GM23338 (cell line): ENCODE data around the gene SOS2. TPM values are rescaled to one million over a fixed set of nuclear protein-coding genes. Genes with fewer than 3 reads are reported as not detected.

Experiments used
- ATAC-seq: fragments of 200-7000 bp; cut with Tn5 transposase; 3 replicates; pipeline ENCODE4 v1.9.1; 2020
- DNase-seq: peaks from one replicate; pipeline ENCODE4 v3.0.0-alpha.2; 2015; ENCODE audit warnings: low spot score
- H2AFZ ChIP-seq: fragments of 200-600 bp; sonication (generic); 2 replicates; pipeline ENCODE4 v1.8.0; 2016; ENCODE audit warnings: antibody characterized with exemption, mild to moderate bottlenecking, moderate library complexity
- H3F3A ChIP-seq: fragments of 200-600 bp; sonication (generic); replicated peaks from 2 replicates; pipeline ENCODE4 v1.8.0; 2017; ENCODE audit warnings: antibody characterized with exemption, mixed run types, low read depth
- H3K27ac ChIP-seq: fragments of 200-600 bp; sonication (generic); 2 replicates; pipeline ENCODE4 v1.6.1; 2016; ENCODE audit warnings: low read depth
- H3K27me3 ChIP-seq: fragments of 200-600 bp; sonication (generic); 2 replicates; pipeline ENCODE4 v1.8.0; 2016; ENCODE audit warnings: mild to moderate bottlenecking, mixed run types, moderate library complexity; ENCODE audit not compliant: insufficient read depth
- H3K36me3 ChIP-seq: fragments of 200-600 bp; sonication (generic); 2 replicates; pipeline ENCODE4 v1.8.0; 2016; ENCODE audit warnings: mild to moderate bottlenecking; ENCODE audit not compliant: insufficient read depth
- H3K4me1 ChIP-seq: fragments of 200-600 bp; sonication (generic); 2 replicates; pipeline ENCODE4 v1.8.0; 2016; ENCODE audit warnings: mild to moderate bottlenecking, moderate library complexity; ENCODE audit not compliant: insufficient read depth
- H3K4me2 ChIP-seq: fragments of 200-600 bp; sonication (generic); 2 replicates; pipeline ENCODE4 v1.7.1; 2017; ENCODE audit warnings: mixed run types
- H3K4me3 ChIP-seq: fragments of 200-600 bp; sonication (generic); 2 replicates; pipeline ENCODE4 v1.6.1; 2016; ENCODE audit warnings: mixed run types
- H3K79me2 ChIP-seq: fragments of 200-600 bp; sonication (generic); replicated peaks from 2 replicates; pipeline ENCODE4 v1.8.0; 2017; ENCODE audit warnings: mild to moderate bottlenecking; ENCODE audit not compliant: insufficient read depth
- H3K9me2 ChIP-seq: fragments of 200-600 bp; sonication (generic); 2 replicates; pipeline ENCODE4 v1.8.0; 2017; ENCODE audit not compliant: insufficient read depth
- H4K20me1 ChIP-seq: fragments of 200-600 bp; sonication (generic); replicated peaks from 2 replicates; pipeline ENCODE4 v1.8.0; 2017; ENCODE audit warnings: mild to moderate bottlenecking; ENCODE audit not compliant: insufficient read depth
- H3K27ac Mint-ChIP-seq: 2 replicates; pipeline ENCODE4 v1.8.0; 2020; ENCODE audit warnings: inconsistent platforms, mild to moderate bottlenecking, moderate library complexity, mixed read lengths
- H3K27me3 Mint-ChIP-seq: 3 replicates; pipeline ENCODE4 v1.8.0; 2022; ENCODE audit warnings: low read depth, mild to moderate bottlenecking, moderate library complexity, mixed read lengths, inconsistent platforms; ENCODE audit not compliant: insufficient read depth, poor library complexity
- H3K36me3 Mint-ChIP-seq: 3 replicates; pipeline ENCODE4 v1.8.0; 2021; ENCODE audit warnings: low read depth, mild to moderate bottlenecking, inconsistent platforms, moderate library complexity, mixed read lengths
- H3K4me1 Mint-ChIP-seq: 3 replicates; pipeline ENCODE4 v1.8.0; 2020; ENCODE audit warnings: mild to moderate bottlenecking, inconsistent platforms, mixed read lengths
- H3K4me3 Mint-ChIP-seq: 3 replicates; pipeline ENCODE4 v1.8.0; 2021; ENCODE audit warnings: moderate library complexity, mild to moderate bottlenecking, inconsistent platforms, mixed read lengths
- H3K9me3 Mint-ChIP-seq: 3 replicates; pipeline ENCODE4 v1.8.0; 2020; ENCODE audit warnings: moderate library complexity, mild to moderate bottlenecking, inconsistent platforms, mixed read lengths
- CREB1 ChIP-seq: fragments of 250-450 bp; sonication (Bioruptor Pico); IDR thresholded peaks from 2 replicates; pipeline ENCODE4 v1.5.0; 2020; ENCODE audit warnings: low read depth, mild to moderate bottlenecking, moderate library complexity
- CTCF ChIP-seq, 2 experiments: fragments of 200-600 bp in 1 of 2; sonication (generic) in 1 of 2; conservative IDR thresholded peaks; 2 replicates each; pipeline versions ENCODE4 v1.5.1 to v1.6.1; 2016 to 2017; ENCODE audit warnings: antibody characterized with exemption in 2 of 2, low read depth in 2 of 2, mild to moderate bottlenecking in 2 of 2, moderate library complexity in 1 of 2
- ETS1 ChIP-seq: IDR thresholded peaks from 2 replicates; pipeline ENCODE4 v1.6.1; 2016; ENCODE audit warnings: antibody characterized with exemption
- JUNB ChIP-seq: IDR thresholded peaks from one replicate; pipeline ENCODE4 v1.6.1; 2016; ENCODE audit warnings: antibody characterized with exemption; ENCODE audit not compliant: unreplicated experiment
- NANOG ChIP-seq: IDR thresholded peaks from 2 replicates; pipeline ENCODE4 v1.6.1; 2016; ENCODE audit warnings: antibody characterized with exemption, borderline replicate concordance
- POLR2AphosphoS5 ChIP-seq: IDR thresholded peaks from 2 replicates; pipeline ENCODE4 v1.6.1; 2016; ENCODE audit warnings: antibody characterized with exemption, low read depth
- ZNF114 ChIP-seq: fragments of 250-450 bp; sonication (Bioruptor Pico); IDR thresholded peaks from 2 replicates; pipeline ENCODE4 v1.5.0; 2020; ENCODE audit warnings: mild to moderate bottlenecking, moderate library complexity
- ZNF331 ChIP-seq: fragments of 250-450 bp; sonication (Bioruptor Pico); IDR thresholded peaks from 2 replicates; pipeline ENCODE4 v1.5.0; 2020; ENCODE audit warnings: low read depth, mild to moderate bottlenecking, moderate library complexity
- polyA plus RNA-seq: library from polyadenylated mRNA; unstranded; fragments of >200 nt; fragmentation: Nextera tagmentation; extraction: Ambion mirVana; gene quantifications from 2 replicates; pipeline ENCODE4 v1.2.1, GENCODE V29; 2016
- total RNA-seq: library from RNA; depleted of rRNA; stranded (reverse); fragments of >200 nt; shearing (Covaris generic); gene quantifications from 2 replicates; pipeline ENCODE4 v1.2.3, GENCODE V29; 2014
- TF ChIP-seq, protein P1 (sequence below): IDR thresholded peaks from one replicate; pipeline ENCODE4 v1.6.1; 2018; ENCODE audit warnings: antibody characterized with exemption; ENCODE audit not compliant: unreplicated experiment
- TF ChIP-seq, protein P2 (sequence below): fragments of 250-450 bp; sonication (Bioruptor Pico); IDR thresholded peaks from 2 replicates; pipeline ENCODE4 v1.5.0; 2020; ENCODE audit warnings: mild to moderate bottlenecking, moderate library complexity

SOS2 gene
- total and polyA plus RNA-seq, 2 experiments from 2014 or later, result 3.5 to 11.4 TPM

DNA sequence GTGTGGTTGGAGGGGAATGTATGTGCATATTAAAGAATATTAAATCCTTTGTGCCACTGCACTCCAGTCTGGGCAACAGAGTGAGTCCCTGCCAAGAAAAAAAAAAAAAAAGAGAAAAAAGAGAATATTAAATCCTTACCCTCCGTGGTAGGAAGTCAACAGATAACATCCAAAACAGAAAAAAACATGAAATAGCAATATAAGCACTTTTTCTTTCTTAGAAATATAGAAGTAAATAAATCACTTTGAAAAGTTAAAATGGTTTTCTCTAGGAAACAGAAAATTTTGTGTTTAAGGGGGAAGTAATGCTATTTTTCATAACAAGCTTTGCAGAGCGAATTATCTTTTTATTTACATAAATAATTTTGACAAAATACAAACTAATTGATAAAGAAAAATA, 17.6 kb downstream of the SOS2 start:
- H2AFZ ChIP-seq, result no peak overlapping the region
- DNase-seq (no peak), ATAC-seq (no peak)
- H3K36me3 Mint-ChIP-seq, result no peaks in the 10 kb centered on the region
- no peaks in the 10 kb centered on the region for H3K9me2 ChIP-seq
- H3K4me3 Mint-ChIP-seq, result no peak overlapping the region
- H3K27me3 ChIP-seq, result no peaks in the 10 kb centered on the region
- no peaks in the 10 kb centered on the region for H4K20me1 ChIP-seq
- H3K4me1 Mint-ChIP-seq, result peaks cover 3% of the 10 kb centered on the region; the same call in 2 of the 3 replicates
- H3K79me2 ChIP-seq, result peaks cover 22% of the 10 kb centered on the region
- TF ChIP-seq, protein P1, sequence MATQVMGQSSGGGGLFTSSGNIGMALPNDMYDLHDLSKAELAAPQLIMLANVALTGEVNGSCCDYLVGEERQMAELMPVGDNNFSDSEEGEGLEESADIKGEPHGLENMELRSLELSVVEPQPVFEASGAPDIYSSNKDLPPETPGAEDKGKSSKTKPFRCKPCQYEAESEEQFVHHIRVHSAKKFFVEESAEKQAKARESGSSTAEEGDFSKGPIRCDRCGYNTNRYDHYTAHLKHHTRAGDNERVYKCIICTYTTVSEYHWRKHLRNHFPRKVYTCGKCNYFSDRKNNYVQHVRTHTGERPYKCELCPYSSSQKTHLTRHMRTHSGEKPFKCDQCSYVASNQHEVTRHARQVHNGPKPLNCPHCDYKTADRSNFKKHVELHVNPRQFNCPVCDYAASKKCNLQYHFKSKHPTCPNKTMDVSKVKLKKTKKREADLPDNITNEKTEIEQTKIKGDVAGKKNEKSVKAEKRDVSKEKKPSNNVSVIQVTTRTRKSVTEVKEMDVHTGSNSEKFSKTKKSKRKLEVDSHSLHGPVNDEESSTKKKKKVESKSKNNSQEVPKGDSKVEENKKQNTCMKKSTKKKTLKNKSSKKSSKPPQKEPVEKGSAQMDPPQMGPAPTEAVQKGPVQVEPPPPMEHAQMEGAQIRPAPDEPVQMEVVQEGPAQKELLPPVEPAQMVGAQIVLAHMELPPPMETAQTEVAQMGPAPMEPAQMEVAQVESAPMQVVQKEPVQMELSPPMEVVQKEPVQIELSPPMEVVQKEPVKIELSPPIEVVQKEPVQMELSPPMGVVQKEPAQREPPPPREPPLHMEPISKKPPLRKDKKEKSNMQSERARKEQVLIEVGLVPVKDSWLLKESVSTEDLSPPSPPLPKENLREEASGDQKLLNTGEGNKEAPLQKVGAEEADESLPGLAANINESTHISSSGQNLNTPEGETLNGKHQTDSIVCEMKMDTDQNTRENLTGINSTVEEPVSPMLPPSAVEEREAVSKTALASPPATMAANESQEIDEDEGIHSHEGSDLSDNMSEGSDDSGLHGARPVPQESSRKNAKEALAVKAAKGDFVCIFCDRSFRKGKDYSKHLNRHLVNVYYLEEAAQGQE, result no peak
- no peak for TF ChIP-seq ETS1
- no peak for TF ChIP-seq POLR2AphosphoS5
- no peaks in the 10 kb centered on the region for H3K9me3 Mint-ChIP-seq
- no peaks in the 10 kb centered on the region for H3K4me1 ChIP-seq
- H3F3A ChIP-seq, result no peaks in the 10 kb centered on the region
- no peak overlapping the region for H3K4me3 ChIP-seq
- no peak overlapping the region for H3K27ac Mint-ChIP-seq
- no peaks in the 10 kb centered on the region for H3K36me3 ChIP-seq
- no peaks in the 10 kb centered on the region for H3K27me3 Mint-ChIP-seq
- no peak overlapping the region for H3K4me2 ChIP-seq
- no peak overlapping the region for H3K27ac ChIP-seq

GRCh38 chr14:50212726-50213125, 18.7 kb downstream of the SOS2 start:
- H3K4me3 Mint-ChIP-seq, result no peak overlapping the region
- no peaks in the 10 kb centered on the region for H4K20me1 ChIP-seq

More at GRCh38 chr14:50212726-50213125, 18.7 kb downstream of the SOS2 start:
- Histone ChIP-seq H3F3A (no peaks in the 10 kb centered on the region), H3K27ac (no peak overlapping the region), H3K4me1 (no peaks in the 10 kb centered on the region), H2AFZ (no peak overlapping the region), H3K9me2 (no peaks in the 10 kb centered on the region), H3K4me3 (no peak overlapping the region), H3K27me3 (no peaks in the 10 kb centered on the region), H3K36me3 (no peaks in the 10 kb centered on the region), H3K4me2 (no peak overlapping the region), H3K79me2 (peaks cover 20% of the 10 kb centered on the region; the same call in 1 of the 2 replicates)
- Mint-ChIP-seq H3K27ac (no peak overlapping the region), H3K9me3 (no peaks in the 10 kb centered on the region), H3K4me1 (peaks cover 3% of the 10 kb centered on the region; the same call in 2 of the 3 replicates), H3K27me3 (no peaks in the 10 kb centered on the region), H3K36me3 (no peaks in the 10 kb centered on the region)
- DNase-seq (no peak), ATAC-seq (no peak)
- TF ChIP-seq ZNF331 (CRISPR knock-in tag) (no peak), CTCF (conservative IDR thresholded peaks at IDR 0.05; ENCODE audit: low read depth in 2 of 2) (no peak), ZNF114 (CRISPR knock-in tag) (no peak), CREB1 (no peak), JUNB (no peak), NANOG (no peak)
- TF ChIP-seq, protein P2, sequence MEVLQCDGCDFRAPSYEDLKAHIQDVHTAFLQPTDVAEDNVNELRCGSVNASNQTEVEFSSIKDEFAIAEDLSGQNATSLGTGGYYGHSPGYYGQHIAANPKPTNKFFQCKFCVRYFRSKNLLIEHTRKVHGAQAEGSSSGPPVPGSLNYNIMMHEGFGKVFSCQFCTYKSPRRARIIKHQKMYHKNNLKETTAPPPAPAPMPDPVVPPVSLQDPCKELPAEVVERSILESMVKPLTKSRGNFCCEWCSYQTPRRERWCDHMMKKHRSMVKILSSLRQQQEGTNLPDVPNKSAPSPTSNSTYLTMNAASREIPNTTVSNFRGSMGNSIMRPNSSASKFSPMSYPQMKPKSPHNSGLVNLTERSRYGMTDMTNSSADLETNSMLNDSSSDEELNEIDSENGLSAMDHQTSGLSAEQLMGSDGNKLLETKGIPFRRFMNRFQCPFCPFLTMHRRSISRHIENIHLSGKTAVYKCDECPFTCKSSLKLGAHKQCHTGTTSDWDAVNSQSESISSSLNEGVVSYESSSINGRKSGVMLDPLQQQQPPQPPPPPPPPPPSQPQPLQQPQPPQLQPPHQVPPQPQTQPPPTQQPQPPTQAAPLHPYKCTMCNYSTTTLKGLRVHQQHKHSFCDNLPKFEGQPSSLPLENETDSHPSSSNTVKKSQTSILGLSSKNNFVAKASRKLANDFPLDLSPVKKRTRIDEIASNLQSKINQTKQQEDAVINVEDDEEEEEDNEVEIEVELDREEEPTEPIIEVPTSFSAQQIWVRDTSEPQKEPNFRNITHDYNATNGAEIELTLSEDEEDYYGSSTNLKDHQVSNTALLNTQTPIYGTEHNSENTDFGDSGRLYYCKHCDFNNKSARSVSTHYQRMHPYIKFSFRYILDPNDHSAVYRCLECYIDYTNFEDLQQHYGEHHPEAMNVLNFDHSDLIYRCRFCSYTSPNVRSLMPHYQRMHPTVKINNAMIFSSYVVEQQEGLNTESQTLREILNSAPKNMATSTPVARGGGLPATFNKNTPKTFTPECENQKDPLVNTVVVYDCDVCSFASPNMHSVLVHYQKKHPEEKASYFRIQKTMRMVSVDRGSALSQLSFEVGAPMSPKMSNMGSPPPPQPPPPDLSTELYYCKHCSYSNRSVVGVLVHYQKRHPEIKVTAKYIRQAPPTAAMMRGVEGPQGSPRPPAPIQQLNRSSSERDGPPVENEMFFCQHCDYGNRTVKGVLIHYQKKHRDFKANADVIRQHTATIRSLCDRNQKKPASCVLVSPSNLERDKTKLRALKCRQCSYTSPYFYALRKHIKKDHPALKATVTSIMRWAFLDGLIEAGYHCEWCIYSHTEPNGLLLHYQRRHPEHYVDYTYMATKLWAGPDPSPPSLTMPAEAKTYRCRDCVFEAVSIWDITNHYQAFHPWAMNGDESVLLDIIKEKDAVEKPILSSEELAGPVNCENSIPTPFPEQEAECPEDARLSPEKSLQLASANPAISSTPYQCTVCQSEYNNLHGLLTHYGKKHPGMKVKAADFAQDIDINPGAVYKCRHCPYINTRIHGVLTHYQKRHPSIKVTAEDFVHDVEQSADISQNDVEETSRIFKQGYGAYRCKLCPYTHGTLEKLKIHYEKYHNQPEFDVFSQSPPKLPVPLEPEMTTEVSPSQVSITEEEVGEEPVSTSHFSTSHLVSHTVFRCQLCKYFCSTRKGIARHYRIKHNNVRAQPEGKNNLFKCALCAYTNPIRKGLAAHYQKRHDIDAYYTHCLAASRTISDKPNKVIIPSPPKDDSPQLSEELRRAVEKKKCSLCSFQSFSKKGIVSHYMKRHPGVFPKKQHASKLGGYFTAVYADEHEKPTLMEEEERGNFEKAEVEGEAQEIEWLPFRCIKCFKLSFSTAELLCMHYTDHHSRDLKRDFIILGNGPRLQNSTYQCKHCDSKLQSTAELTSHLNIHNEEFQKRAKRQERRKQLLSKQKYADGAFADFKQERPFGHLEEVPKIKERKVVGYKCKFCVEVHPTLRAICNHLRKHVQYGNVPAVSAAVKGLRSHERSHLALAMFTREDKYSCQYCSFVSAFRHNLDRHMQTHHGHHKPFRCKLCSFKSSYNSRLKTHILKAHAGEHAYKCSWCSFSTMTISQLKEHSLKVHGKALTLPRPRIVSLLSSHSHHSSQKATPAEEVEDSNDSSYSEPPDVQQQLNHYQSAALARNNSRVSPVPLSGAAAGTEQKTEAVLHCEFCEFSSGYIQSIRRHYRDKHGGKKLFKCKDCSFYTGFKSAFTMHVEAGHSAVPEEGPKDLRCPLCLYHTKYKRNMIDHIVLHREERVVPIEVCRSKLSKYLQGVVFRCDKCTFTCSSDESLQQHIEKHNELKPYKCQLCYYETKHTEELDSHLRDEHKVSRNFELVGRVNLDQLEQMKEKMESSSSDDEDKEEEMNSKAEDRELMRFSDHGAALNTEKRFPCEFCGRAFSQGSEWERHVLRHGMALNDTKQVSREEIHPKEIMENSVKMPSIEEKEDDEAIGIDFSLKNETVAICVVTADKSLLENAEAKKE (CRISPR knock-in tag), result no peak
